Measurements from ENCODE around the gene ZDHHC11.
"Not testable (repeated sequence)": the region's sequence is repeated elsewhere in the genome, so short reads cannot be mapped to it uniquely, and the experiment has no call there.

The ZDHHC11 gene

GRCh38 chr5:758698-759053 lies 92.1 kb downstream of the ZDHHC11 start:
- no peak for FAIRE-seq

- FAIRE-seq = no peak
Measured at GRCh38 chr5:757931-758697, 92.7 kb downstream of the ZDHHC11 start.

GRCh38 chr5:757346-757930 lies 93.3 kb downstream of the ZDHHC11 start:
- no peak for FAIRE-seq

GRCh38 chr5:756865-757345 lies 93.9 kb downstream of the ZDHHC11 start:
- FAIRE-seq = no peak

GRCh38 chr5:756171-756570 lies 94.6 kb downstream of the ZDHHC11 start:
- no peak for FAIRE-seq

GRCh38 chr5:754143-754632 lies 96.6 kb downstream of the ZDHHC11 start:
- not testable (repeated sequence) for FAIRE-seq

- FAIRE-seq = not testable (repeated sequence)
Measured at GRCh38 chr5:753567-754142, 97.1 kb downstream of the ZDHHC11 start.

GRCh38 chr5:752532-753115 lies 98.2 kb downstream of the ZDHHC11 start:
- not testable (repeated sequence) for FAIRE-seq

- not testable (repeated sequence) for FAIRE-seq
Measured at GRCh38 chr5:751992-752391, 98.8 kb downstream of the ZDHHC11 start.

- no peak for FAIRE-seq
Measured at GRCh38 chr5:751496-751895, 99.3 kb downstream of the ZDHHC11 start.

GRCh38 chr5:750226-750625 lies 100.6 kb downstream of the ZDHHC11 start:
- not testable (repeated sequence) for FAIRE-seq

GRCh38 chr5:749101-749670 lies 101.6 kb downstream of the ZDHHC11 start:
- FAIRE-seq = no peak

- not testable (repeated sequence) for FAIRE-seq
Measured at GRCh38 chr5:748011-748980, 102.5 kb downstream of the ZDHHC11 start.

GRCh38 chr5:747303-747844 lies 103.4 kb downstream of the ZDHHC11 start:
- not testable (repeated sequence) for FAIRE-seq

GRCh38 chr5:746258-746761 lies 104.5 kb downstream of the ZDHHC11 start:
- FAIRE-seq = no peak
